Gastrocnemius medialis (tissue), 4 donors: ENCODE data around the gene PTTG1IP. TPM values are rescaled to one million over a fixed set of nuclear protein-coding genes. Genes with fewer than 3 reads are reported as not detected.

Source experiments
- ATAC-seq, 2 donors: fragments of 150-250 bp; one replicate each; pipeline ENCODE4 v1.9.1; 2016
- DNase-seq, 2 donors: peaks; one replicate each; pipeline ENCODE4 v3.0.0-alpha.2; 2019
- H3K27ac ChIP-seq, 4 donors: fragments of 200-600 bp; sonication (generic); 1 replicate in 1 of 4; 2 replicates in 3 of 4; pipeline ENCODE4 v1.5.1; 2016 to 2018; ENCODE audit warnings: mild to moderate bottlenecking in 2 of 4, moderate library complexity in 1 of 4
- H3K27me3 ChIP-seq, 3 donors: fragments of 200-600 bp; sonication (generic) in 2 of 3; 1 replicate in 1 of 3; 2 replicates in 2 of 3; pipeline versions ENCODE4 v1.5.1 to v1.6.0; 2016 to 2019; ENCODE audit warnings: mild to moderate bottlenecking in 1 of 3, moderate library complexity in 1 of 3
- H3K36me3 ChIP-seq, 2 donors: fragments of 200-600 bp; sonication (generic) in 1 of 2; one replicate each; pipeline ENCODE4 v1.5.1; 2017 to 2018
- H3K4me1 ChIP-seq, 2 donors: fragments of 200-600 bp; sonication (generic) in 1 of 2; one replicate each; pipeline ENCODE4 v1.5.1; 2016 to 2017; ENCODE audit warnings: mild to moderate bottlenecking in 2 of 2
- H3K4me3 ChIP-seq, 4 donors: fragments of 200-600 bp; sonication (generic) in 3 of 4; 1 replicate in 1 of 4; 2 replicates in 3 of 4; pipeline ENCODE4 v1.5.1; 2016 to 2019; ENCODE audit warnings: mild to moderate bottlenecking in 2 of 4
- H3K9me3 ChIP-seq, 3 donors: fragments of 200-600 bp; sonication (generic) in 2 of 3; 1 replicate in 1 of 3; 2 replicates in 2 of 3; pipeline ENCODE4 v1.5.1; 2016 to 2019
- POLR2A ChIP-seq, 2 donors: fragments of 450-650 bp; IDR thresholded peaks; one replicate each; pipeline ENCODE4 v1.6.1; 2017; ENCODE audit warnings: antibody characterized with exemption in 2 of 2, mild to moderate bottlenecking in 2 of 2, moderate library complexity in 2 of 2
- in situ Hi-C, 4 donors: fragments of 200-750 bp; cut with MboI; loops; one replicate each; pipeline versions ENCODE4 v1.15.0 to v1.8.0; 2017; ENCODE audit warnings: low sequenced_read_pairs in 4 of 4
- intact Hi-C: fragments of 100-400 bp; cut with DNase I; formaldehyde crosslinking; loops from one replicate; pipeline ENCODE4 v1.15.1; 2023; ENCODE audit warnings: low total_unique reads
- total RNA-seq, 4 donors: library from RNA; depleted of rRNA; stranded (reverse); fragments of >200 nt; gene quantifications; one replicate each; pipeline versions ENCODE4 v1.1.0 to v1.2.3, GENCODE V29; 2016
- TF ChIP-seq, protein P1 (sequence below), 5 experiments: fragments of 450-650 bp in 3 of 5; fragments of 200-600 bp in 2 of 5; sonication (generic) in 2 of 5; IDR thresholded peaks in 4 of 5; conservative IDR thresholded peaks in 1 of 5; 1 replicate in 4 of 5; 2 replicates in 1 of 5; pipeline ENCODE4 v1.5.1; 2016 to 2019; ENCODE audit warnings: antibody characterized with exemption in 5 of 5, mild to moderate bottlenecking in 3 of 5, moderate library complexity in 3 of 5

The PTTG1IP gene, protein sequence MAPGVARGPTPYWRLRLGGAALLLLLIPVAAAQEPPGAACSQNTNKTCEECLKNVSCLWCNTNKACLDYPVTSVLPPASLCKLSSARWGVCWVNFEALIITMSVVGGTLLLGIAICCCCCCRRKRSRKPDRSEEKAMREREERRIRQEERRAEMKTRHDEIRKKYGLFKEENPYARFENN
- 100 to 1,000 TPM; 116 to 217 (median 127) TPM for total RNA-seq

DNA sequence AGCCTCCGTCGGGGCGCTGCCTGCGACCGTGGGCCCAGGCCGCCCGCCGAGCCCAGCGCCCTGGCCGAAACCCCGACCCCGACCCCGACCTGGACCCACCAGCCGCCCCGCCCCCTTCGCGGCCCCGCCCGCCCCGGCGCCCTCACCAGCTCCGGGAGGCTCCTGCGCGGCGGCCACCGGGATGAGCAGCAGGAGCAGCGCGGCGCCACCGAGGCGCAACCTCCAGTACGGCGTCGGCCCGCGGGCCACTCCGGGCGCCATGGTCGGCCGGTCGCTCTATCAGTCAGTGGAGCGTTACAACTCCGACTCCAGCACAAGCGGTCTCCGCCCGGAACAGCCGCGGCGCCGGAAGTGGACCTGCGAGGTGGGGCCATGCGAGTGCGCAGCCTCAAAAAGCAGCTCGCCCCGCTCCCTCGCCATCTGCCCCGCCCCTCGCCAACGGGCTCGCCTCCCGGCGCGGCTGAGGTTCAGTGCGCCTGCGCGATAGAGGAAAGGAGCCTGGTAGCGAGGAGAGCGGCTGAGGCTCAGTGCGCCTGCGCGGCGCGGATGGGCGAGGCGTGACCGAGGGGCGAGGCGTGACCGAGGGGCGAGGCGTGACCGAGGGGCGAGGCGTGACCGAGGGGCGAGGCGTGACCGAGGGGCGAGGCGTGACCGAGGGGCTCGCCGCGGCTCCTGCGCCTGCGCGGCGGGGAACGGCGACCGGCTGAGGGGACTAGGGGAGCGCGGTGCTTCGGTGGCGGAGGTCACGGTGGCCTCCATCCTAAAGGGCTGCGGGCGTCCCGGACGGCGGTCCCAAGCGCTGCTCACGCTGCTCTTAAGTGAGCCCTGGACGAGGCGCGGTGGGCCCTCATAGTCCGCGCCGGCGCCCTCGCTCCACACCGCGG, at the start of gene PTTG1IP:
TSS of gene PTTG1IP (minus strand) at position 335 of the 884 bp plus-strand sequence. CDS start at position 261, 74 bp downstream.
- Histone ChIP-seq H3K9me3 (no peaks in the 10 kb centered on the region), H3K36me3 (no peaks in the 10 kb centered on the region), H3K4me1 (peaks cover 58% of the 10 kb centered on the region in 2 donors), H3K4me3 (peak within 1 kb of the TSS; percentile 74 to 87 (median 82)), H3K27me3 (no peaks in the 10 kb centered on the region), H3K27ac (peak within 1 kb of the TSS; percentile 95)
- in situ Hi-C loops (no loop called here), intact Hi-C loops (loop anchor here (2.0 to 5.0 kb wide), 4 partner anchors 177 to 535 kb away; partner anchors contain the start of genes ADARB1 and CFAP410)
- peak; percentile 95 to 96 for TF ChIP-seq POLR2A (IDR thresholded peaks at IDR 0.05)
- TF ChIP-seq, protein P1, sequence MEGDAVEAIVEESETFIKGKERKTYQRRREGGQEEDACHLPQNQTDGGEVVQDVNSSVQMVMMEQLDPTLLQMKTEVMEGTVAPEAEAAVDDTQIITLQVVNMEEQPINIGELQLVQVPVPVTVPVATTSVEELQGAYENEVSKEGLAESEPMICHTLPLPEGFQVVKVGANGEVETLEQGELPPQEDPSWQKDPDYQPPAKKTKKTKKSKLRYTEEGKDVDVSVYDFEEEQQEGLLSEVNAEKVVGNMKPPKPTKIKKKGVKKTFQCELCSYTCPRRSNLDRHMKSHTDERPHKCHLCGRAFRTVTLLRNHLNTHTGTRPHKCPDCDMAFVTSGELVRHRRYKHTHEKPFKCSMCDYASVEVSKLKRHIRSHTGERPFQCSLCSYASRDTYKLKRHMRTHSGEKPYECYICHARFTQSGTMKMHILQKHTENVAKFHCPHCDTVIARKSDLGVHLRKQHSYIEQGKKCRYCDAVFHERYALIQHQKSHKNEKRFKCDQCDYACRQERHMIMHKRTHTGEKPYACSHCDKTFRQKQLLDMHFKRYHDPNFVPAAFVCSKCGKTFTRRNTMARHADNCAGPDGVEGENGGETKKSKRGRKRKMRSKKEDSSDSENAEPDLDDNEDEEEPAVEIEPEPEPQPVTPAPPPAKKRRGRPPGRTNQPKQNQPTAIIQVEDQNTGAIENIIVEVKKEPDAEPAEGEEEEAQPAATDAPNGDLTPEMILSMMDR (IDR thresholded peaks at IDR 0.05 in 4 of 5, conservative IDR thresholded peaks at IDR 0.05 in 1 of 5) = no peak
- DNase-seq (peak; percentile 97 to 99), ATAC-seq (peak; percentile 52 to 54)

DNA sequence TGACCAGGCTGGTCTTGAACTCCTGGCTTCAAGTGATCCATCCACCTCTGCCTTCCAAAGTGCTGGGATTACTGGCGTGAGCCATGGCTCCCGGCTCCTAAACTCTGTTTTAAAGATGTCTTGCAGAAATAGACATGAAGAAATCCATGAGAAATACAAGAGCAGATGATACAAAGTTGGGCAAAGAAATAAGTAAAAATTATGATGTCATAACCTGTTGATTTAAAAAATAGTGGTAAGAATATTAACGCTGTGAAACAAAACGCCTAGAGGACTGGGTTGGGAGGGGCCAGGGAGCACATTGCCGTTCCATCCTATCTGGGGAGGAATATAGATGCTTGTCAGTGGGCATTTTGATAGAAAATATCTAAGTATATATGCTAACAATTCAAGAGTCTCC, 48.4 kb upstream of the PTTG1IP start:
- no peaks in the 10 kb centered on the region for H3K9me3 ChIP-seq
- intact Hi-C loops (no loop called here), in situ Hi-C loops (no loop called here)
- TF ChIP-seq, protein P1 (IDR thresholded peaks at IDR 0.05 in 4 of 5, conservative IDR thresholded peaks at IDR 0.05 in 1 of 5) = no peak
- TF ChIP-seq POLR2A (IDR thresholded peaks at IDR 0.05) = no peak
- H3K4me1 ChIP-seq = no peaks in the 10 kb centered on the region
- H3K27ac ChIP-seq = no peak overlapping the region
- no peaks in the 10 kb centered on the region for H3K36me3 ChIP-seq
- ATAC-seq (no peak), DNase-seq (no peak)
- no peak overlapping the region for H3K4me3 ChIP-seq
- peaks cover 8 to 18% (median 15%) of the 10 kb centered on the region in 3 donors for H3K27me3 ChIP-seq

- DNase-seq (no peak), ATAC-seq (no peak)
- intact Hi-C loops (no loop called here), in situ Hi-C loops (no loop called here)
- Histone ChIP-seq H3K27ac (no peak within 1 kb of the TSS), H3K4me3 (peak within 1 kb of the TSS in 1 of 4 donors; percentile 34), H3K27me3 (peaks cover 3 to 15% (median 12%) of the 10 kb centered on the region in 3 donors), H3K4me1 (no peaks in the 10 kb centered on the region), H3K36me3 (no peaks in the 10 kb centered on the region), H3K9me3 (no peaks in the 10 kb centered on the region)
- TF ChIP-seq POLR2A (IDR thresholded peaks at IDR 0.05) = no peak
- TF ChIP-seq, protein P1 (IDR thresholded peaks at IDR 0.05 in 4 of 5, conservative IDR thresholded peaks at IDR 0.05 in 1 of 5) = no peak
Measured at GRCh38 chr21:44920694-44921604, 47.5 kb upstream of the PTTG1IP start, which contains the start of gene ITGB2. Gene ITGB2, minus strand, starts transcription at chr21:44920899. Its CDS starts 10,117 bp downstream, at chr21:44910782.

DNA sequence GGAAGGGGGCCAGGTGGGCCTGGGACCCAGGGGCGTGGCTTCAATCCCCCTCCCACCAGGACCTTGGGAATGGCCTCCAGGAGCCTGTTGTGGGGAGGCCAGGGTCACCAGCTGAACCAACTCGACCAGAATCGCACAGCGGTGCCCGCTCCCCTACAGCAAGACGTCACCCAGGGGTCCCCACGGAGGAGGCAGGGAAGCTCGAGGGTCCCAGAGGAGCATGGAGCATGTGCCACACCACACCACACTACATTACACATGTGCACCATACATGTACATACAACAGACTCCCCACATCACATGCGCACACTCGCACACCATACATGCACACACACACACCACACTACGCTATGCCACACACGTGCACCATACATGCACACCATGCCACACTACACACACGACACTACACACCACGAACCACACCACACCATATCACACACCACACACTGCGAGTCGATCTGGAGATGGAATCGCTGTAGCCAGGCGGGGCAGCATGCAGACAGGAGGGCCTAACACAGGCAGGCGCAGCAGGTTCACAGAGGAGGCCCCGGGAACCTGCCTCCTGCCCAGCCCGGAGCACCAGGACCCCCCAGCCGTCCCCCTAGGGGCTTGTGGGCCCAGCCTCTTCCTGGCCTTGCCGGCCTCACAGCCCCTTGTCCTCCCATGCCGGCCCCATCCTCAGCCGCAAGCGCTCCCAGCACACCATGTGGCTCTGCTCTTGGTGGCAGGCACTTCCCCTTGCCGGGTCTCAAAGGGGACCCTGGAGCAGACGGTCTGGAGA, 46.6 kb upstream of the PTTG1IP start:
- DNase-seq = no peak

More for the DNA sequence above, 46.6 kb upstream of the PTTG1IP start:
- no peaks in the 10 kb centered on the region for H3K9me3 ChIP-seq
- H3K27me3 ChIP-seq = peaks cover 3 to 13% (median 12%) of the 10 kb centered on the region in 3 donors
- no peaks in the 10 kb centered on the region for H3K4me1 ChIP-seq
- in situ Hi-C loops = no loop called here
- no peaks in the 10 kb centered on the region for H3K36me3 ChIP-seq
- TF ChIP-seq, protein P1 (IDR thresholded peaks at IDR 0.05 in 4 of 5, conservative IDR thresholded peaks at IDR 0.05 in 1 of 5) = no peak
- TF ChIP-seq POLR2A (IDR thresholded peaks at IDR 0.05) = no peak
- intact Hi-C loops = no loop called here
- ATAC-seq = no peak
- peak overlapping the region in 1 of 4 donors; percentile 34 for H3K4me3 ChIP-seq
- H3K27ac ChIP-seq = no peak overlapping the region
